ENCODE results near the gene DSCAM. TPM values are rescaled to one million over a fixed set of nuclear protein-coding genes. Genes with fewer than 3 reads are reported as not detected.

Gene DSCAM
- total RNA-seq, 4 donors from 2014 or later, result 0.03 TPM; not detected in 3

GRCh38 chr21:40472013-40472412, 374.9 kb downstream of the DSCAM start:
- intact Hi-C loops (cut with DNase I; ENCODE audit: low total_unique reads), result no loop called here
- no peaks in the 10 kb centered on the region for H3K27me3 ChIP-seq
- H3K9me3 ChIP-seq, result no peaks in the 10 kb centered on the region
- in situ Hi-C loops (cut with MboI; ENCODE audit: low sequenced_read_pairs in 4 of 4), result loop anchor here in 1 of 4 donors (25.0 kb wide), 1 partner anchor 590 kb away; no protein-coding TSS in a partner anchor
- H3K4me3 ChIP-seq, result no peak overlapping the region
- no peak overlapping the region for H3K27ac ChIP-seq
- ATAC-seq (no peak), DNase-seq (no peak)
- TF ChIP-seq POLR2A (IDR thresholded peaks at IDR 0.05) (no peak), CTCF (IDR thresholded peaks at IDR 0.05 in 4 of 5, conservative IDR thresholded peaks at IDR 0.05 in 1 of 5) (no peak)
- H3K4me1 ChIP-seq, result no peaks in the 10 kb centered on the region
- H3K36me3 ChIP-seq, result no peaks in the 10 kb centered on the region

- no peaks in the 10 kb centered on the region for H3K4me1 ChIP-seq
- no peak for TF ChIP-seq CTCF (IDR thresholded peaks at IDR 0.05 in 4 of 5, conservative IDR thresholded peaks at IDR 0.05 in 1 of 5)
- TF ChIP-seq POLR2A (IDR thresholded peaks at IDR 0.05), result no peak
- H3K27me3 ChIP-seq, result no peaks in the 10 kb centered on the region
- H3K36me3 ChIP-seq, result no peaks in the 10 kb centered on the region
- no peaks in the 10 kb centered on the region for H3K9me3 ChIP-seq
- no peak for DNase-seq
- in situ Hi-C loops (cut with MboI; ENCODE audit: low sequenced_read_pairs in 4 of 4) (loop anchor here in 1 of 4 donors (25.0 kb wide), 1 partner anchor 591 kb away; no protein-coding TSS in a partner anchor), intact Hi-C loops (cut with DNase I; ENCODE audit: low total_unique reads) (no loop called here)
- no peak overlapping the region for H3K27ac ChIP-seq
- ATAC-seq, result no peak
- H3K4me3 ChIP-seq, result no peak overlapping the region
Measured at GRCh38 chr21:40471103-40471502, 375.9 kb downstream of the DSCAM start.

- DNase-seq, result no peak
- ATAC-seq, result no peak
- in situ Hi-C loops (cut with MboI; ENCODE audit: low sequenced_read_pairs in 4 of 4), result loop anchor here in 1 of 4 donors (25.0 kb wide), 1 partner anchor 595 kb away; no protein-coding TSS in a partner anchor
Measured at GRCh38 chr21:40466893-40467483, 380.0 kb downstream of the DSCAM start.

GRCh38 chr21:40465382-40465781, 381.6 kb downstream of the DSCAM start:
- in situ Hi-C loops (cut with MboI; ENCODE audit: low sequenced_read_pairs in 4 of 4), result loop anchor here in 1 of 4 donors (25.0 kb wide), 1 partner anchor 597 kb away; no protein-coding TSS in a partner anchor
- H3K4me1 ChIP-seq, result no peaks in the 10 kb centered on the region
- no peaks in the 10 kb centered on the region for H3K36me3 ChIP-seq
- no peak overlapping the region for H3K27ac ChIP-seq
- DNase-seq (no peak), ATAC-seq (no peak)
- H3K9me3 ChIP-seq, result no peaks in the 10 kb centered on the region
- intact Hi-C loops (cut with DNase I; ENCODE audit: low total_unique reads), result no loop called here
- no peak for TF ChIP-seq POLR2A (IDR thresholded peaks at IDR 0.05)
- no peak for TF ChIP-seq CTCF (IDR thresholded peaks at IDR 0.05 in 4 of 5, conservative IDR thresholded peaks at IDR 0.05 in 1 of 5)
- no peaks in the 10 kb centered on the region for H3K27me3 ChIP-seq
- no peak overlapping the region for H3K4me3 ChIP-seq

More at GRCh38 chr21:40466893-40467483, 380.0 kb downstream of the DSCAM start:
- TF ChIP-seq CTCF (IDR thresholded peaks at IDR 0.05 in 4 of 5, conservative IDR thresholded peaks at IDR 0.05 in 1 of 5), result no peak
- TF ChIP-seq POLR2A (IDR thresholded peaks at IDR 0.05), result no peak
- H3K36me3 ChIP-seq, result no peaks in the 10 kb centered on the region
- intact Hi-C loops (cut with DNase I; ENCODE audit: low total_unique reads), result no loop called here
- no peaks in the 10 kb centered on the region for H3K4me1 ChIP-seq
- no peaks in the 10 kb centered on the region for H3K9me3 ChIP-seq
- no peak overlapping the region for H3K27ac ChIP-seq
- no peak overlapping the region for H3K4me3 ChIP-seq
- no peaks in the 10 kb centered on the region for H3K27me3 ChIP-seq
